HG02798 (cell line): ENCODE measurements around the gene SRPK1.

Experiments
- ATAC-seq: cut with Tn5 transposase; IDR thresholded peaks from one replicate; pipeline ENCODE4 v1.9.1; 2021; ENCODE audit warnings: mild to moderate bottlenecking; ENCODE audit not compliant: unreplicated experiment, poor library complexity

SRPK1 gene

GRCh38 chr6:35905141-35905785 lies 15.6 kb downstream of the SRPK1 start:
- ATAC-seq, result no peak

- no peak for ATAC-seq
These were observed 17.2 kb downstream of the SRPK1 start for GRCh38 chr6:35903679-35904078.

- no peak for ATAC-seq
These were observed 20.4 kb downstream of the SRPK1 start for GRCh38 chr6:35900448-35900847.

- ATAC-seq, result no peak
These were observed 22.9 kb downstream of the SRPK1 start for GRCh38 chr6:35898003-35898402.

- ATAC-seq, result no peak
These were observed 23.4 kb downstream of the SRPK1 start for GRCh38 chr6:35897486-35897885.

- no peak for ATAC-seq
These were observed 23.9 kb downstream of the SRPK1 start for GRCh38 chr6:35897036-35897435.

- ATAC-seq, result no peak
These were observed 24.7 kb downstream of the SRPK1 start for GRCh38 chr6:35896228-35896627.

- no peak for ATAC-seq
These were observed 25.3 kb downstream of the SRPK1 start for GRCh38 chr6:35895560-35895959.

GRCh38 chr6:35894776-35895175 lies 26.1 kb downstream of the SRPK1 start:
- ATAC-seq, result no peak

GRCh38 chr6:35893246-35893645 lies 27.7 kb downstream of the SRPK1 start:
- no peak for ATAC-seq

GRCh38 chr6:35892482-35892881 lies 28.4 kb downstream of the SRPK1 start:
- ATAC-seq, result no peak

GRCh38 chr6:35879151-35879550 lies 41.7 kb downstream of the SRPK1 start:
- no peak for ATAC-seq

- no peak for ATAC-seq
These were observed 44.0 kb downstream of the SRPK1 start for GRCh38 chr6:35876902-35877301.

- no peak for ATAC-seq
These were observed 46.2 kb downstream of the SRPK1 start for GRCh38 chr6:35874730-35875129.

- no peak for ATAC-seq
These were observed 61.5 kb downstream of the SRPK1 start for GRCh38 chr6:35859367-35859766.

GRCh38 chr6:35857853-35858252 lies 63.0 kb downstream of the SRPK1 start:
- ATAC-seq, result no peak

GRCh38 chr6:35856250-35856649 lies 64.6 kb downstream of the SRPK1 start:
- ATAC-seq, result no peak

- ATAC-seq, result no peak
These were observed 67.9 kb downstream of the SRPK1 start for GRCh38 chr6:35852994-35853393.

- ATAC-seq, result no peak
These were observed 70.7 kb downstream of the SRPK1 start for GRCh38 chr6:35850208-35850607.

GRCh38 chr6:35844290-35844689 lies 76.6 kb downstream of the SRPK1 start:
- no peak for ATAC-seq

GRCh38 chr6:35842381-35842780 lies 78.5 kb downstream of the SRPK1 start:
- no peak for ATAC-seq

- no peak for ATAC-seq
These were observed 81.9 kb downstream of the SRPK1 start for GRCh38 chr6:35839019-35839418.

- ATAC-seq, result no peak
These were observed 87.4 kb downstream of the SRPK1 start for GRCh38 chr6:35833536-35833935.
